ENCODE results near the gene SLC6A6. TPM values are rescaled to one million over a fixed set of nuclear protein-coding genes. Genes with fewer than 3 reads are reported as not detected.
"Not testable (repeated sequence)": the region's sequence is repeated elsewhere in the genome, so short reads cannot be mapped to it uniquely, and the experiment has no call there.

Gene SLC6A6
- total and polyA plus RNA-seq, 2 donors from 2014 or later: 7.1 to 64.0 TPM

DNA sequence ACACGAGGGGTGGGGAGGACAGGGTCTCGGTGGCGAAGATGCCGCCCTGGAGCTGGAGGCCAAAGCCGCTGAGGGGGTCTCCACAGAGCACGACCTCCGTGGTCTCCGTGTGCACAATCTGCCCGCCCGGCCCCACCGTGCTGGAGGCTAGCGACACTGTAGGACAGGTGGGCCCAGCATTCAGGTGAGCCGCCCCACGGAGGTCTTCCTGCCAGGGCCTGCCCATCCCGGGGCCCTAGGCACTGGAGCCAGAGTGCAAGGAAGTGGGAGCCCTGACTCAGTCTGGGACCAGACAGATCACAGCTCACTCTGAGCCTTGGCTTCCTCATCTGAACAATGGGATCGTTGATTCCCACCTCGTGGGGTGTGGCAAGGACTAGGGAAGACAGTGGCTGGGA lies 111.9 kb downstream of the SLC6A6 start:
- DNase-seq (peak in 1 of 5 donors; percentile 22), FAIRE-seq (no peak)
- Histone ChIP-seq H3K4me3 (ENCODE audit: low read length in 3 of 3) (no peak overlapping the region), H3K27ac (ENCODE audit: low read depth in 2 of 2, low read length in 2 of 2) (no peak overlapping the region), H3K36me3 (ENCODE audit: control insufficient read depth in 2 of 3, insufficient read depth in 3 of 3, low read length in 3 of 3) (no peaks in the 10 kb centered on the region), H3K9me3 (ENCODE audit: control insufficient read depth in 2 of 3, insufficient read depth in 1 of 3, low read length in 3 of 3) (no peaks in the 10 kb centered on the region), H3K4me1 (ENCODE audit: control insufficient read depth in 2 of 3, insufficient read depth in 2 of 3, low read depth in 1 of 3, low read length in 3 of 3) (no peaks in the 10 kb centered on the region), H3K9ac (ENCODE audit: low read length in 3 of 3) (no peak overlapping the region), H3K27me3 (ENCODE audit: control insufficient read depth, insufficient read depth, low read length) (no peaks in the 10 kb centered on the region)
- TF ChIP-seq, protein P1, sequence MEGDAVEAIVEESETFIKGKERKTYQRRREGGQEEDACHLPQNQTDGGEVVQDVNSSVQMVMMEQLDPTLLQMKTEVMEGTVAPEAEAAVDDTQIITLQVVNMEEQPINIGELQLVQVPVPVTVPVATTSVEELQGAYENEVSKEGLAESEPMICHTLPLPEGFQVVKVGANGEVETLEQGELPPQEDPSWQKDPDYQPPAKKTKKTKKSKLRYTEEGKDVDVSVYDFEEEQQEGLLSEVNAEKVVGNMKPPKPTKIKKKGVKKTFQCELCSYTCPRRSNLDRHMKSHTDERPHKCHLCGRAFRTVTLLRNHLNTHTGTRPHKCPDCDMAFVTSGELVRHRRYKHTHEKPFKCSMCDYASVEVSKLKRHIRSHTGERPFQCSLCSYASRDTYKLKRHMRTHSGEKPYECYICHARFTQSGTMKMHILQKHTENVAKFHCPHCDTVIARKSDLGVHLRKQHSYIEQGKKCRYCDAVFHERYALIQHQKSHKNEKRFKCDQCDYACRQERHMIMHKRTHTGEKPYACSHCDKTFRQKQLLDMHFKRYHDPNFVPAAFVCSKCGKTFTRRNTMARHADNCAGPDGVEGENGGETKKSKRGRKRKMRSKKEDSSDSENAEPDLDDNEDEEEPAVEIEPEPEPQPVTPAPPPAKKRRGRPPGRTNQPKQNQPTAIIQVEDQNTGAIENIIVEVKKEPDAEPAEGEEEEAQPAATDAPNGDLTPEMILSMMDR (IDR thresholded peaks at IDR 0.05; ENCODE audit: borderline replicate concordance, extremely low read depth, insufficient read depth): no peak
- intact Hi-C loops (cut with DNase I): loop anchor here (10.0 kb wide), 1 partner anchor 120 kb away; no protein-coding TSS in a partner anchor

DNA sequence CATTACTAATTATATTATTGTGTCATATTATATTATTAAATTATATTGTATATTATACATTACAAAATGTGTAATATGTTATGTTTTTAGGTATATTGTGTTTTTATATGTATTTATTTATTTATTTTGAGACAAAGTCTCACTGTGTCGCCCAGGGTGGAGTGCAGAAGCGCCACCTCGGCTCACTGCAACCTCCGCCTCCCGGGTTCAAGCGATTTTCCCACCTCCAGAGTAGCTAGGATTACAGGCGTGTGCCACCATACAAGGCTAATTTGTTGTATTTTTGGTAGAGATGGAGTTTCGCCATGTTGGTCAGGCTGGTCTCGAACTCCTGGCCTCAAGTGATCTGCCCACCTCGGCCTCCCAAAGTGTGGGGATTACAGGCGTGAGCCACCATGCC lies 113.1 kb downstream of the SLC6A6 start:
- not testable (repeated sequence) for H3K27me3 ChIP-seq (ENCODE audit: control insufficient read depth, insufficient read depth, low read length); H3K36me3 ChIP-seq (ENCODE audit: control insufficient read depth in 2 of 3, insufficient read depth in 3 of 3, low read length in 3 of 3); H3K27ac ChIP-seq (ENCODE audit: low read depth in 2 of 2, low read length in 2 of 2); H3K9me3 ChIP-seq (ENCODE audit: control insufficient read depth in 2 of 3, insufficient read depth in 1 of 3, low read length in 3 of 3); H3K4me3 ChIP-seq (ENCODE audit: low read length in 3 of 3); H3K4me1 ChIP-seq (ENCODE audit: control insufficient read depth in 2 of 3, insufficient read depth in 2 of 3, low read depth in 1 of 3, low read length in 3 of 3); FAIRE-seq; H3K9ac ChIP-seq (ENCODE audit: low read length in 3 of 3)
- DNase-seq: peak in 1 of 5 donors; percentile 13
- intact Hi-C loops (cut with DNase I): loop anchor here (10.0 kb wide), 1 partner anchor 119 kb away; no protein-coding TSS in a partner anchor

DNA sequence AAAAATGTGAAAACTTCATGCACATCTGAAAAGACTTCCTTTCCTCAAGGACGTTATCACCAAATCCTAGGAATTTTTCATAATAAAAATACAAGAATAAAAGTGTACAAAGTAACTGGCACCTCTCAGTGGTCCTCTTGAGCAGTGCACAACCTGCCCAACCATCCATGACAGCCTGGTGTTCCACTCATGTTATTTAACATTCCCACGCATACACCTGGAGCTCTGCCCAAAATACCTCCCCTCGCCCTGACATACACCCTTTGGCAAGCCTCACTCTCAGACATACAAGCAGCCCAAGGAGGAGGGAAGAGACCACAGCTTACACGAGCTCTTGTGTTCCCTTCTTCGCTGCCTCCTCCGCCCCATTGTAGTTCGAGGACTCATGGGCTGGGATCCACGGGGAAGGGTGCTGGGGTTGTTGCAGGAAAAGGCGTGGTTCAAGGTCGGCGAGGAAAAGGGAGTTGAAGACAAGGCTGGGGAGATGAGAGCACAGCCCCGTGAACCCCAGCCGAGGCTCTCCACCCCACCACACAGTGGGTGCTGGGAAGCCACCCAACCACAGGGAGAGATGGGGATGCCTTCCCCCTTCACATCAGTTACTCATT lies 114.4 kb downstream of the SLC6A6 start:
- Histone ChIP-seq H3K9me3 (ENCODE audit: control insufficient read depth in 2 of 3, insufficient read depth in 1 of 3, low read length in 3 of 3) (no peaks in the 10 kb centered on the region), H3K9ac (ENCODE audit: low read length in 3 of 3) (no peak overlapping the region), H3K4me3 (ENCODE audit: low read length in 3 of 3) (no peak overlapping the region), H3K4me1 (ENCODE audit: control insufficient read depth in 2 of 3, insufficient read depth in 2 of 3, low read depth in 1 of 3, low read length in 3 of 3) (no peaks in the 10 kb centered on the region), H3K27ac (ENCODE audit: low read depth in 2 of 2, low read length in 2 of 2) (no peak overlapping the region), H3K36me3 (ENCODE audit: control insufficient read depth in 2 of 3, insufficient read depth in 3 of 3, low read length in 3 of 3) (no peaks in the 10 kb centered on the region), H3K27me3 (ENCODE audit: control insufficient read depth, insufficient read depth, low read length) (no peaks in the 10 kb centered on the region)
- intact Hi-C loops (cut with DNase I): loop anchor here (10.0 kb wide), 1 partner anchor 118 kb away; no protein-coding TSS in a partner anchor
- DNase-seq (peak in 1 of 5 donors; percentile 28), FAIRE-seq (no peak)
- TF ChIP-seq, protein P1 (IDR thresholded peaks at IDR 0.05; ENCODE audit: borderline replicate concordance, extremely low read depth, insufficient read depth): no peak

DNA sequence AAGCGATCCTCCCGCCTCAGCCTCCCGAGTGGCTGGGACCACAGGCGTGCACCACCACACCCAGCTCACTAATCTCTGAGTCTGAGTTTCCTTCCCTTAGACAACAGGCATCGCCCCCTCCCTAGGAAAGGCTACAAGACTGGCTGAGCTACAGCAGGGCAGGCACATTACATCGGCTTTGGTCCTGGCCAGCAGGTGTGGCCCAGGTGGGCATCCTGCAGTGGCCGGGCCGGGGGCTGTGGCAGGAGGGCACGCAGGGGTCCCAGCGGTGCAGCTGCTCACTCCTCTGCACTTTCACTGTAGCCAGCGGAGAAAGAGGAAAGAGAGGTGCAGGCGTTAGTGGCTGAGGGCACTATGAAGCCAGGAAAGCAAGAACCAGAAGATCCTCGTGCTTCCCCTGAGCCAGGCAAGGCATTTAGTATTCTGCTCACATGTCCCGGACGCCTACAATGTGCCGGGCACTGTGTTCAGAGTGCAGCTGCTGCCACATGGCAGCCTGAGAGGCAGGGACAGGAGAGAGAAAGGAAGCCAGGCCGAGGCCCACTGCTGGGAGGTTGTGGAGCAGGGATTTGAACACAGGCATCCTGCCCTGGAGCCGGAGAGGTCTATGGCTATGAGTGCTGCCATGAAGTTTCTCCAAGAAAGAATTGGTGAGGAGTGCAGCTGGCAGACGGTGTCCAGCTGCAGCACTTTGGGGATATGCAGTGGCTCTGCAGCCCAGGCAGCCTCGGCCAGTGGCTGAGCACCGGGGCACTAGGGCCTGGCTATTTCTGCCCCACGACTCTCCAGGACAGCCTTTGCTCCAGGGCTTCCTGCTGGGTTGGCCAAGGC lies 115.4 kb downstream of the SLC6A6 start:
- Histone ChIP-seq H3K27ac (ENCODE audit: low read depth in 2 of 2, low read length in 2 of 2) (no peak overlapping the region), H3K27me3 (ENCODE audit: control insufficient read depth, insufficient read depth, low read length) (no peaks in the 10 kb centered on the region), H3K4me1 (ENCODE audit: control insufficient read depth in 2 of 3, insufficient read depth in 2 of 3, low read depth in 1 of 3, low read length in 3 of 3) (no peaks in the 10 kb centered on the region), H3K4me3 (ENCODE audit: low read length in 3 of 3) (no peak overlapping the region), H3K9ac (ENCODE audit: low read length in 3 of 3) (no peak overlapping the region), H3K9me3 (ENCODE audit: control insufficient read depth in 2 of 3, insufficient read depth in 1 of 3, low read length in 3 of 3) (no peaks in the 10 kb centered on the region), H3K36me3 (ENCODE audit: control insufficient read depth in 2 of 3, insufficient read depth in 3 of 3, low read length in 3 of 3) (no peaks in the 10 kb centered on the region)
- FAIRE-seq (no peak), DNase-seq (peak in 1 of 5 donors; percentile 18)
- intact Hi-C loops (cut with DNase I): loop anchor here (10.0 kb wide), 1 partner anchor 117 kb away; no protein-coding TSS in a partner anchor
- TF ChIP-seq, protein P1 (IDR thresholded peaks at IDR 0.05; ENCODE audit: borderline replicate concordance, extremely low read depth, insufficient read depth): no peak

All from kidney (tissue), 14 donors.